ENCODE data around the gene CALHM3.

Gene CALHM3

DNA sequence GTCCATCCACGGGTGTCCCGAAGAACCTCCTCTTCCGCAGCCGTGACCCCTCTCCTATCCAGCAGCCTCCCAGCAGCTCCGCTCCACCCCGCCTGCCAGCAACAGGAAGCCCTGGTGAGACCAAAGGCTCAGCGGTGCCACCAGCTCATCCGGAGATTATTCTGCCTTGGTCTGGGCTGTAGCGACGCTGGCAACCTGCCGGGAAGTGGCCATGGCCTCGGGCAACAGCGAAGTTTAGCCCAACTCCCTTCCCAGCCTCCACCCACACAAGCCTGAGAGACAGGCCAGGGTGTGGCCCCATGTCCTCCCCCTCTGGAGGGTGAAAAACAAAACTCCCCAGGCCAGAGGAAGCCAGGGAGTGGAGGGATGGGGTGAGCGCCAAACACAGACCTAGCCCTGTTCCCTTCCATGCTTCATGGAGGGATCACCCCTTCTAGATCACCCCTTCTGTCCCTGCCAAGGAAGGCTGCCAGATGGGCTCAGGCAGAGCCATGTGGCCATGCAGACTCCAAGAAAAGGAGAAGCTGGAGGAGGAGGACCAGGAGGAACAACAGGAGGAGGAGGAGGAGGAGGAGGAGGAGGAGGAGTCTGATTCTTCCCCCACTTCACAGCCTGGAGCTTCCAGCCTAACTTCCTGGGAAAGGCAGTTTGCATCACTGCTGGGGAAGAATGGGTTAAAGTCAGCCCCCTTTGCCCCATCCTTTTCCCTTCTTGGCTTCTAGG is 27.8 kb downstream of the CALHM3 start:
- DNase-seq (ENCODE audit: low read depth in 2 of 2, low spot score in 1 of 2): peak; percentile 6 to 15

DNA sequence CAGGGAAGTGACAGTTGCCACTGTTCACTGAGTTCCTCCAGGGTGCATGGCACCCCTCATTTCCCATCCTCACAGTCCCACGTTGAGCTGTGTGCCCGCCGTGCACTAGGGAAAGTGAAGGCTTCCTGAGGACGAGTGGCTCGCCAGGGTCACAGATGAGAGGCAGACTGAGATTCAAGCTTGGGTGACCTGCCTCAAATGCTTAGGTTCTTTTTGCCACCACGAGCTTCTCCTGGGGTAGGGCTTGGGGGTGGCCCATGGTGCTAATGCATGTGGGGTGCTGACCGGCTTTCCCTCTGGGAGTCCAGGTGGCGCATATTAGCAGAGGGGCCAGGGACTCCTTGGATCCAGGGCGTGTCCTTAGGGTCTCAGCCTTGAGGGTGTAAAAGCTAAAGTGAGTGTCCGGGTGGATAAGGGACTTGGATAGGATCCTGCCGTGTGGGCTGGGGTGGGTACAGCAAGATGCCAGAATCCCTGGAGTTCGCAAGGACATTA is 28.8 kb downstream of the CALHM3 start:
- no peak for DNase-seq (ENCODE audit: low read depth in 2 of 2, low spot score in 1 of 2)

DNA sequence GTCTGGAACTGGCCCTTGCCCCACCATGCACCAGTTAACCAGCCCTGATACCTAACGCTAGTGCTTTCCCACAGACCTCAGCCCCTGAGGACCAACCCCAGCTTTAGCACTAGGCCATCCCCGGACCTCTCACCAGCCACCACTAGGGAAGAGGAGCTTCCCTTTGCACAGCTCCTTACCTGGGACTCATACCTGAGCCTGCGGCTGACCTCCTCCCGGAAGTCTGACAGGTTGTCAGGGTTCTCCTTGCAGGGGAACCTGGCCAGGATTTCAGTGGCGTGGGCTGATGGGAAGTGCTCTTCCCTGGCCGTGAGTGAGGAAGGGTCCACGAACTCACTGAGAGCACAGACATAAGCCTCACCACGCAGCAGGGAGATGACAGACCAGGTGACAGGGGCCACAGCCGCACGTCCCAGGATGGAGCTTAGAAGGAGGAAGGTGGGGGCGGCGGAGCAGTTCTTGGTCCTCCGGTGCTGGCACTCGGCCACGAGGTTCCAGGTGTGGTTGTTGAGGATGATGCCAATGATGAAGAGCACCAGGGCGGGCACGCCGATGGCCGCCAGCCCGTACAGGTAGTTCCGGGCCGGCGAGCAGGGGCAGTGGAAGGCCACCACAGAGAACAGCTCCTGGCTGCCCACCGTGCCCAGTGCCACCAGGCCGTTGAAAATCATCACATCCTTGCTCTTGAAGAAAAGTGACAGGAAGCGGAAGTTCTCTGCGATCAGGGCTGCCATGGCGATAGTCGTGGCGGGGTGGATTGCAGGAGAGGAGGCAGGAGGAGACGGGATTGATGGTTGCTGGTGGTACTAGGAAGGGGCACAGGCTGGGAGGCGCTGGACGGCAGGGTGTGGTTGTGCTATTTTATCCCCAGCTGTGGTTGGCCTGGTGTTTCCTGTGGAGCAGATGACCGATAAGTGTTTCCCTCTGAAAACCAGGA is 29.6 kb downstream of the CALHM3 start:
- DNase-seq (ENCODE audit: low read depth in 2 of 2, low spot score in 1 of 2): no peak

DNA sequence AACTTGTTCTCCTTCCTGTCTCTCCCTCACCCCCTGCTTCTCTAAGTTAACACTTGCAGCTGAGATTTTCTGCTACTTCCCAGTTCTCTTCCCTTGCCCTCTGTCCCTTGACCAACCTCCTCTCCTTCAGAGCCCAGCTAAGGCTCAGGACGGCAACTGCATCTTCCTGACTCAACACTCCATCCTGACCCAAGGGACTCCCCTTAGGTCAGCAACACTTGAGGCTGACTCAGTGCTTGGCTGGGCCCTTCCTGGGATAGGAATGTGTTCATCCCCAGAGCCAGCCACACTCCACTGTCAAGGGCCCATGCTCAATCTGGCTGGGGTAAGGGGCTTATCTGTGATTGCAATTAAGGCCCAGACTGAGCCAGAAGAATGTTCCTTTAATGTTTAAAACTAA is 30.3 kb downstream of the CALHM3 start:
- DNase-seq (ENCODE audit: low read depth in 2 of 2, low spot score in 1 of 2): no peak

DNA sequence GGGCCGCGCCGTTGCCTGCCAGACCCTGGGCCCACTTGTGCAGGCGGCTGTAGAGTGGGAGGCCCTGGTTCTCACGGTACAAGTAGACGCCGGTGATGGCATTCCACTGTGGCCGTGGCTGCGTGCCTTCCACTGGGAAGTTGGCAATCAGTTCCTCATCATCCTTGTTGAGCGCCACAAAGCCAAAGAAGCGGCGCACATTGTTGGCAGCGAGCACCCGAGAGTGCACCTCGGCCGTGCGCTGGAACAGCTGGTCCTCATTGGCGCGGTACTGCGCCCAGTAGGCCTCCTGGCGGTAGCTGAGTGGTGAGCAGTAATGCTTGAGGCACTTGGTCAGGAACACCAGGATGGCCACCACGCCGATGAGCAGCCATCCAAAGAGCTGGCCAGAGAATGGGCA is 31.9 kb downstream of the CALHM3 start:
- DNase-seq (ENCODE audit: low read depth in 2 of 2, low spot score in 1 of 2): no peak

DNA sequence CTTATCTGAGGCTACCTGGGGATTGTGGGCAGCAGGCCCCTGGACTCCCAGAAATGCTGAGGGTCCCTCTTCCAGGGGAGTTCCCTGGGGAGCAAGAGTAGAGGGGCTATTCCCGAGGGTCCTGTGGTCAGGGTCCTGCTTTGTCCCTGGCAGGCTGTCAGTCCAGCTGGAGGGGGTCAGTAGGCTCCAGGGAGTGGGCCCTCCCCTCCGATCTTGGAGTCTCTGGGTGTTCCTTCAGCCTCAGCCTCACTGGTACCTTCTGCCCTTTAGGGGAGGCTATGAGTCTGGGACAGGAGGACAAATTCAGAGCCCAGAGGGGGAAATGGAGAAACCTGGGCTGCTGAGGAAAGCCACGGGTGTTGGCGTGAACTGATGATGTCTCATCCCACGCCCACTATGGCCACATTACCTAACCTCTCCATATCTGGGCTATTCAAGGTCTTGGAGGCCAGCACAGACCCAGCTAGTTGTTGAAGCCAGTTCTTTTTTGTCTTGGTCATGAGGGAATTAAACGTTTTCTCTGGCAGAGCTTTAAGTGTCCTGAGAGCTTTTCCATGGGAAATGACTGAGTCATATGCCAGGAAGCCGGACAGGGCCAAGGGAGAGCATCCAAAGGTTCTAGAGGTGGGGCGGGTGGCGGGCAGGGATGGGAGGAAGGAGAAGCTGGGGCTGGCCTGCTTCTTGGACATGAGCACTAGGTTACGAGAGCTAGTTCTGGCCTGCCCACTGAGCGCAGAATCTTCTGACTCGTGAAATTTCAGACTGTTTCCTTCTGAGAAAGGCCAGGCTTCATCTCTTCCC is 33.1 kb downstream of the CALHM3 start:
- no peak for DNase-seq (ENCODE audit: low read depth in 2 of 2, low spot score in 1 of 2)

DNA sequence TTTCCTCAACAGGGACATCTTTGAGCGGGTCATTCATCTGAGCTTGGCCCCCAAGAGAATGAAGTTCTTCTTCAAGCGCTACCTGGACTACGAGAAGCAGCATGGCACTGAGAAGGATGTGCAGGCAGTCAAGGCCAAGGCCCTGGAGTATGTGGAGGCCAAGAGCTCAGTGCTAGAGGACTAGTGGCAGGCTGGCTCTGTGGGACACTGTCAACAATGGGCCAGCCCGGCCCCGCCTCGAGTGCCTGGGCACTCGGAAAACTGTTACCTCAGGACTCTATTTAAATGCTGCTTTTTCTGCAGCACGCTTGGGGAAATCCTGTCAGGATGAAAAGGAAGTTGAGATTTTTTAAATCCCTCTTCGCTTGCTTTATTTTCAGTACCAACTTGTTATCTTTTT is 33.7 kb downstream of the CALHM3 start:
- no peak for DNase-seq (ENCODE audit: low read depth in 2 of 2, low spot score in 1 of 2)

DNA sequence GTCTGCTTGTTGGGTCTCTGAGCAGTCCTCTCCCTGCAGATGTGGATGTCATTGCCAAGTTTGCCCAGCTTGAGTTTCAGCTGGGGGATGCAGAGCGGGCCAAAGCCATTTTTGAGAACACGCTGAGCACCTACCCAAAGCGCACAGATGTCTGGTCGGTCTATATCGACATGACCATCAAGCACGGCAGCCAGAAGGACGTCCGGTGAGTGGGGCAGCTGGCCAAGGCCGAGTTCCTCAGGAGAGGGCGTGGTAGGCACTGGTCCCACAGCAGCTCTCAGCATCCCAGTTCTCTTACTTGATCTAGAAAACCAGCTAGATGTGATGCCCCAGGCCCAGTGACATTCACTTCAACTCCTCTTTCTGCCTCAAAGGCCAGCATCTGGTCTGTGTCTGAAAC is 34.6 kb downstream of the CALHM3 start:
- DNase-seq (ENCODE audit: low read depth in 2 of 2, low spot score in 1 of 2): no peak

DNA sequence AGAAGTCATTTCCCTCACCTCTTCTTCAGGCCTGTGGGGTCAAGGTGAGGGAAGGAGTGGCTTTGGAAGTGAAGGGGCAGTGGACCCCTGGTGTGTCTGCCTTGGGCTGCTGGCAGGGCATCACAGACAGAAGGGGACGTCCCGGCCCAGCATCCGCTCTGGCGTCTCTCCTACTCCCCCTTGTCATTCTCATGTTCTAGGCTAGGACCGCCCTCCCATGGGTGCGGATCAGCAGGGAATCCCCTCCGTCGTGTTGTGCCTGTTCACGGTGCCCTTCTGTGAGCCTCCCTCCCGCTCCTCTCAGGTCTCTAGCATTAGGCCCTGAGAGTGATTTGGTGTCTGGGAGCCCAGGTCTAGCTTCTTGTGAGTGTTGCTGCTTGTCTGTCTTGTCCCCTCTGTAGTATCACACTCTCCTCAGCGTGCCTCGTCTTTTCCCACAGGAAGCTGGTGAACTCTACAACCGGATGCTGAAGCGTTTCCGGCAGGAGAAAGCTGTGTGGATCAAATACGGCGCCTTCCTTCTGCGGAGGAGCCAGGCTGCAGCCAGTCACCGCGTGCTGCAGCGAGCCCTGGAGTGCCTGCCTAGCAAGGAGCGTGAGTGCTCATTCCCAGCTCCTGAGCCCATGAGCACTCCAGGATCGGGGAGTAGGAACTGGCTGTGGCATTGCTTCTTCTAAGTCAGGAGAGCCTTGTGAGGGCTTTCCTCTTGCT is 35.4 kb downstream of the CALHM3 start:
- no peak for DNase-seq (ENCODE audit: low read depth in 2 of 2, low spot score in 1 of 2)

DNA sequence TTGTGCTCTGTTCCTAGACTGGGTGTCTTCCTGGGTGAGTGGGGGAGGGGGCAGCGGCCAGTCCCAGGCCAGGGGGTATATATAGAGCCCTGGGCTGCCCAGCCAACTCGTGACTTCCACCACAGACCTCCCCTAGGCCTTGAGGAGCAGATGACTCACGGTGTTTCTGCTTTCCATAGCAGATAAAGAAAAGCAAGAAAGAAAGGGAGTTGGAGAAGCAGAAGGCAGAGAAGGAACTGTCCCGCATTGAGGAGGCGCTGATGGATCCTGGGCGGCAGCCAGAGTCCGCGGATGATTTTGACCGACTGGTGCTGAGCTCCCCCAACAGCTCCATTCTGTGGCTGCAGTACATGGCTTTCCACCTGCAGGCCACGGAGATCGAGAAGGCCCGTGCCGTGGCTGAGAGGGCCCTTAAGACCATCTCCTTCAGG is 37.0 kb downstream of the CALHM3 start:
- DNase-seq (ENCODE audit: low read depth in 2 of 2, low spot score in 1 of 2): no peak

DNA sequence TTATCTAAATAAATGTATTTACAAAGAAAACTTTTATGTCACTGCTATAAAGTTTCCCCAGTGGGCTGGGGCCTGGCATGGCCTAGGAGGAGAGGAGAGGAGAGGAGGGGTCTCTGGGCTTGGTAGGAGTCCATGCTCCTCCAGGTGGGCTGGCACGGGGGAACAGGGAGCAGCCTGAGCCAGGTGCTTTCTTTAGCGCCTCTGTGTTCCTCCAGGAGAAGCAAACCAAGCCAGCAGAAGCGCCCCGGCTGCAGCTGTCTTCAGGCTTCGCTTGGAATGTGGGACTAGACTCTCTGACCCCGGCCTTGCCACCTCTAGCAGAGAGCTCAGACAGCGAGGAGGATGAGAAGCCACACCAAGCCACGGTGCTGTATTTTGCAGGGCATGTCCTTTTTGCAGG is 37.4 kb downstream of the CALHM3 start:
- DNase-seq (ENCODE audit: low read depth in 2 of 2, low spot score in 1 of 2): no peak

DNA sequence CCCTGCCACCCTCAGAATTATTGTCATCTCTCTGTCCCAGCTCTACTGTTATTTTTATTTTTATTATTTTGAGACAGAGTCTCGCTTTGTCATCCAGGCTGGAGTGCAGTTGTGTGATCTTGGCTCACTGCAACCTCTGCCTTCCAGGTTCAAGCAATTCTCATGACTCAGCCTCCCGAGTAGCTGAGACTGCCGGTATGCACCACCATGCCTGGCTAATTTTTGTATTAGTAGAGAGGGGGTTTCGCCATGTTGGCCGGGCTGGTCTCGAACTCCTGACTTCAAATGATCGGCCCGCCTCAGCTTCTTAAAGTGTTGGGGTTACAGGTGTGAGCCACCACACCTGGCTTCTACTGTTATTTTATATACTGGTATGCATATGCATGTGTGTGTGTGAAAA is 37.8 kb downstream of the CALHM3 start:
- DNase-seq (ENCODE audit: low read depth in 2 of 2, low spot score in 1 of 2): no peak

DNA sequence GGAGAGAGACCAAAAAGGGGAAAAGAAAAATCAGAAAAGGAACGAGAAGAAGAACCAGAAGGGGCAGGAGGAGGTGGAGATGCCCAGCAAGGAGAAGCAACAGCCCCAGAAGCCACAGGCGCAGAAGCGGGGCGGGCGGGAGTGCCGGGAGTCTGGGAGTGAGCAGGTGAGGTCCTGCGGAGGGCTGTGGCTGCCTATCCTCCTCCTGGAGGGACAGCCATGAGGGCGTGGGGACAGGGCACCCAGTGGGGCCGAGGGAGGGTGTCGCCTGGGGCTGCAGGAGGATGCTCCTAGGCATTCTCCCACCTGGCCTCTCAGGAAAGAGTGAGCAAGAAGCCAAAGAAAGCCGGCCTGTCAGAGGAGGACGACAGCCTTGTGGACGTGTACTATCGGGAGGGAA is 38.6 kb downstream of the CALHM3 start:
- no peak for DNase-seq (ENCODE audit: low read depth in 2 of 2, low spot score in 1 of 2)

DNA sequence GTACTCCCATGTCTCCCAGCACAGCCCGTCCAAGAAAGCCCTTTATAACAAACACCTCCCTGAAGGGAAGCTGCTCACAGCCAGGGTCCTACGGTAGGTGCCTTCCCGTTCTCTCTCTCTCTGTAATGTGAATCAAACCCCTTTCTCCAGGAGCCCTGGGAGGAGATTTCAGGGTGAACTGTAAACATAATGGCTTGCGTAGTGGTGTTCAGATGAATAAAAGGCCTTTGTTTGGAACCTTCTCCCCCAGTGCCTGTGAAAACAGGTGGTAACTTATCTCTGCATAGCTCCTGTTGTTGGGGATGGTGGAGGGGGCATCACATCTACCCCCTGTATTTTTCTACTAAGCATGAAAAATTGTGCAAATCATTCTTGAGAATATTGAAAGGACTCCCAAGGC is 39.3 kb downstream of the CALHM3 start:
- DNase-seq (ENCODE audit: low read depth in 2 of 2, low spot score in 1 of 2): no peak

DNA sequence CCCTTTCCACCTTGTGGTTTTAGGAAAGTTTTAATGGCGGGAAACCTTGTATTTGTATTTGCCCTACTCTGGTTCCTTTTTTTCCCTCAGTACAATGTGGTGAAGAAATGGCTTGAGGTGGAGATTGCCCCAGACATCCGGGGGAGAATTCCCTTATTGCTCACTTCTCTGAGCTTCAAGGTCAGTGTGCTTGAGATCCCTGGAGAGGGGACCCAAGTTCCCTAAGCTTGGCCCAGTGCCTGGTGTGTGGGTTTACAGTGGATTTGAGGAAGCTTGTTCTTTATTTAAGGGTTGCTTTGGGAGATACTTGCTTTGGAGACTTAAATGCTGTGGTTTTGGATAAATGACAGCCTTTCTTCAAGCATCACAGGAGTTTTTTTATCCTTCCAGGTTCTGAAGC is 45.2 kb downstream of the CALHM3 start:
- DNase-seq (ENCODE audit: low read depth in 2 of 2, low spot score in 1 of 2): no peak

DNA sequence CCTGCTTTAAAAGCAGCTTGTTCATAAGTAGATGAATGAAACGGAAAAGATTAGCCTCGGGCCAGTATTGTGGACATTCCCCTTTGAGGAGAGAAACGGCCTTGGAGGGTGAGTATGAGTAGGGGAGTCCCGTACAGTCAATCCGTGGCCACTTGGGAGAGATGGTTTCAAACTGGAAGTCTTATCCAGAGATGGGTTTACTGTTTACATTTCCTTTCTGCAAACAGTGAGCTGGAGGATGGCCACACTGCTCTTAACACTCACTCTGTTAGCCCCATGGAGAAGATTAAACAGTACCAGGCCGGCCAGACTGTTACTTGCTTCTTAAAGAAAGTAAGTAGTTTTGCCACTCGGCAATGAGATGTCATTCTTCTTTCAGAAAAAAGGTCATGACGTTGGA is 47.1 kb downstream of the CALHM3 start:
- no peak for DNase-seq (ENCODE audit: low read depth in 2 of 2, low spot score in 1 of 2)

DNA sequence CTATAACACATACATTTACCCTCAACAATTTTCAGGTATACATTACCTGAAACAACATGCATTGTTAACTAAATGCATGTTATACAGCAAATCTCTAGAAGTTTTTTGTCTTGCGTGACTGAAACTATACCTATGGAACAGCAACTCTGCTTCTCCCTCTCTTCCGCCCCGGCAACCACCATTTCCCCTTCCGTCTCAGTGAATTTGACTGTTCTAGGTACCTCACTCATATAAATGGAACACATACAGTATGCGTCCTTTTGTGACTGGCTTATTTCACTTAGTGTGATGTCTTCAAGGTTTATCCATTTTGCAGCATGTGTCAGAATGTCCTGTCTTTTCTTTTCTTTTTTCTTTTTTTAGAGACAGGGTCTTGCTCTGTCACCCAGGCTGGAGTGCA is 49.4 kb downstream of the CALHM3 start:
- DNase-seq (ENCODE audit: low read depth in 2 of 2, low spot score in 1 of 2): no peak

DNA sequence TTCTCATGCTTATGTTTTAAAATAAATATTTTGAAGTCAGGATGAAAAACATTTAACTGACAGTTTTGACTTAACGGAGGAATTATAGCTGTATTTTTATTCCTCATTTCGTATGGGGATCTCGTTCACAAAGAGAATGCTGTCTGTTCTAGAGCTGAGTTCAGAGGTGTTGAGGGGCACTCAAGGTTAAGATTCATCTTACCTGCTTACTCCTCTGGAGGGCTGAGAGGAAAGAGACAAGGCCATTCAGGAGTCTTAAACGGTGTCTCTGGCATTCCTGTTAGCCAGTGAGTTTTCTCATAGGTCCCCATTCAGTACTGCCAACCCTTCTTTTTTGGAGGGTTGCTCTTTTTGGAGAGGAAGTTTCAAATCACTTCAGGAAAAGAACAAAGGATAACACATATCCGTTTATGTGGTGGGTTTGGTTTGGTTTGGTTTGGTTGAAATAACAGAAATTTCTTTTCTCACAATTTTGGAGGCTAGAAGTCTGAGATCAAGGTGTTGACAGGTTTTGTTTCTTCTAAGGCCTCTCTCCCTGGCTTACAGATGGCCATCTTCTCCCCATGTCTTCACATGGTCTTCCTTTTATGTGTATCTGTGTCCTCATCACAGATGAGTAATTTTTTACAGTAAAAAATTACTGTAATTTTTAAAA is 49.9 kb downstream of the CALHM3 start:
- no peak for DNase-seq (ENCODE audit: low read depth in 2 of 2, low spot score in 1 of 2)

DNA sequence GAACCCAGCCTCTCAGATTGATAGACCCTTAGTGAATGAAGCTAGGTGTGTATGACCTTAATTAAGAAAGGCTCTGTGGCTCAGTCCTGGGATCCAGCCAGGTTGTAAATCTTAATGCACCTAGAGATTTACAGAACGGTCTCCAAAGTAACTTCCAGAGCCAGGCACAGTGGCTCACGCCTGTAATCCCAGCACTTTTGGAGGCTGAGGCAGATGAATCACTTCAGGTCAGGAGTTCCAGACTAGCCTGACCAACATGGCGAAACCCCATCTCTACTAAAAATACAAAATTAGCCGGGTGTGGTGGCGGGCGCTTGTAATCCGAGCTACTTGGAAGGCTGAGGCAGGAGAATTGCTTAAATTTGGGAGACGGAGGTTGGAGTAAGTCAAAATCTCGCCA is 51.2 kb downstream of the CALHM3 start:
- DNase-seq (ENCODE audit: low read depth in 2 of 2, low spot score in 1 of 2): no peak

DNA sequence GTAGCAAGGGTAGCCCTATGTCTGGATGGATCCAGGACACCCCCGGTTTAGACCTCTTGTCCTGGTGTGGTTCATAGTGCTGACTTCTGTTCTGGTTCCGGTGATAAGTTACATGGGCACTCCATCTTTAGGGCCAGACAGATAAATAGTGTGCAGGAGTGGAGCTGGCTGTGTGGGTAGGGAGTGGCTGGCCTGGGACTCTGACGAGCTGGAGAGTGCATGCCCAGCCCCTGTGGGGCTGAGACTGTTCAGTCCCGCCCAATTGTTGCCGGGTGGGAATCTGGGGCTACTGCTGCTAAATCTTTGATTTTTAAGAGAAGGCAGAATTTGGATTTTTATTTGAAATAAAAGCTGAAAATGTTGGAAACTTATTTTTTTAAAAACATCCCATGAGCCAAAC is 55.3 kb downstream of the CALHM3 start:
- no peak for DNase-seq (ENCODE audit: low read depth in 2 of 2, low spot score in 1 of 2)
